Daoy (cell line): Measurements from ENCODE around the gene PLSCR2. TPM values are rescaled to one million over a fixed set of nuclear protein-coding genes. Genes with fewer than 3 reads are reported as not detected.
"Not testable (repeated sequence)": the region's sequence is repeated elsewhere in the genome, so short reads cannot be mapped to it uniquely, and the experiment has no call there.

Experiments
- DNase-seq: peaks from one replicate; pipeline ENCODE4 v3.0.0-alpha.2; 2015; ENCODE audit warnings: low read depth
- total RNA-seq: library from RNA; depleted of rRNA; stranded (reverse); fragments of >200 nt; shearing (Covaris generic); gene quantifications from 2 replicates; pipeline ENCODE4 v1.2.3, GENCODE V29; 2014; rRNA removed

The PLSCR2 gene, protein sequence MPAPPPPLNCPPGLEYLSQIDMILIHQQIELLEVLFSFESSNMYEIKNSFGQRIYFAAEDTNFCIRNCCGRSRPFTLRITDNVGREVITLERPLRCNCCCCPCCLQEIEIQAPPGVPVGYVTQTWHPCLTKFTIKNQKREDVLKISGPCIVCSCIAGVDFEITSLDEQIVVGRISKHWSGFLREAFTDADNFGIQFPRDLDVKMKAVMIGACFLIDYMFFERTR
- not detected in 2 replicates for total RNA-seq

DNA sequence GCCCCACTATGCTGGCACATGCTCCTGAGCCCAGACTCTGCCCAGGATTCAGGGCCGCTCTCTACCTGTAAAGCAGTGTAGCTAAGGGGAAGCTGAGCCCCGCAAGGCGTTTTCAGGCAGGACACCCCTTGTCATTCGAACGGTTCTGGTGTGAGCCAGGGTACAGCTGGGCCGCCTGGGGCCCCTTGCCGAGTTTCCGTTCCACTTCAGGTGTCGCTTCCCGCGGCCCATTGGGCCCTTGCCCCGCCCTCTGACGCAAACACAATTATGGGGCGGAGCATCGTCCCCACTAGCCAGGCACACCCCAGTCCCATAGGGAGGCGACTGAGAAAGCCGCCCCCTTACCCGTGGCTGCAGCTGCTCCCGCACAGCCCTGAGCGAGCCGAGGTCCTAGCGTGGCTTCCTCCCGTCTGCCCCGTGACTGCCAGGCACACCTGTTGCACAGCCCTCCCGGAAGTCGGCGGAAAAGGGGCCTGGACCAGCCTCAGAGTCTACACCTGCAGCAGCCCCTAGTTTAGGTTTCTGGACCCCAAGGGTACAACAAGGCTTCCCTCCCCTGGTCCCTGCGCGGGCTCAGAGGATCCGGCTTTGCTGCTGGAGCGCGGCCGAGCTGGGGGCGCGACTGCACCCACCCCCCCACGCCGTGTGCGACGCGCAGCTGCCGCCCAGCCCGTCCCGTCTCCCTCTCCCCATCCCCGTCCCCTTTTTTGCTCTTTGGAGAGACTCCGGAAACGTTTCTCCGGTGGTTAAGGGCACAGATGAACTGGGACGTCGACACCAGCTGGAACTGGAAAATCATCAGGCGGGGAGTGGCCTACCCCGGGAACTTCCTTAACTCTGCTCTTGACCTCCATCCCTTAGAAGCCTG, at the start of gene PLSCR2:
Gene PLSCR2, minus strand, starts transcription at position 412 of the 868 bp plus-strand sequence. CDS start 9,657 bp downstream, outside the sequence.
- DNase-seq, result peak; percentile 13

DNA sequence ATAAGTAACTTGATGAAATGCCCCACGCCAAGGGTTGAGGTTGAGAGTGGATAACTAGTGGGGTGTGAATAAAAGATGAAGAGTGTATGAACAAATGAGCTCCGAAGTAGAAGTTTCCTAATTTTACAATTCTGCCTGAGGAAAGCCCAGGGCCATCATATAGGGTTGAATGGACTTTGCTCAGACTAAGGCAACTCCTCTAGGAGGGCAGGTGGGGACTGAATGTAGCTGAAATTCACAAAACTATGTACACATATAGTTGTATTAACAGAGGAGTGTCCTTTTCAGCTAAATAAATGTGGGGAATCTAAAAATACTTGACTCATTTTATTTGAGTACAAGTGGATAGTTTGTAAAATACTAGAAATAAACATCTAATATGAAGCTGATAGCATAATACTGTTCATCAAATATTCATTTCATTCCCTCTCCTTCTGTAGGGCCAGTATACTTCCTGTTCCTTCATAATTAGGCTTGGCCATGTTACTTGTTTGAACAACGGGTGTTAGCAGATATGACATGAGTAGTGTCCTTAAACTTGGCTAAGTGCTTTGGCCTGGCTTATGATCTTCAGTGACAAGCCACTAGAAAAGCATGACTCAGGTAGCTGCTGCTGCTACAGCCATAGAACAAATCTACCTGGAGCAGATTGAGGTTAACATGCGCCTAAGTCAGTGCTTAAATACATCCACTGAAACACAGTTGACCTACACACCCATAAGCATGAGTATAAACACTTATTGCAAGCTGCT, 48.5 kb upstream of the PLSCR2 start:
- no peak for DNase-seq

DNA sequence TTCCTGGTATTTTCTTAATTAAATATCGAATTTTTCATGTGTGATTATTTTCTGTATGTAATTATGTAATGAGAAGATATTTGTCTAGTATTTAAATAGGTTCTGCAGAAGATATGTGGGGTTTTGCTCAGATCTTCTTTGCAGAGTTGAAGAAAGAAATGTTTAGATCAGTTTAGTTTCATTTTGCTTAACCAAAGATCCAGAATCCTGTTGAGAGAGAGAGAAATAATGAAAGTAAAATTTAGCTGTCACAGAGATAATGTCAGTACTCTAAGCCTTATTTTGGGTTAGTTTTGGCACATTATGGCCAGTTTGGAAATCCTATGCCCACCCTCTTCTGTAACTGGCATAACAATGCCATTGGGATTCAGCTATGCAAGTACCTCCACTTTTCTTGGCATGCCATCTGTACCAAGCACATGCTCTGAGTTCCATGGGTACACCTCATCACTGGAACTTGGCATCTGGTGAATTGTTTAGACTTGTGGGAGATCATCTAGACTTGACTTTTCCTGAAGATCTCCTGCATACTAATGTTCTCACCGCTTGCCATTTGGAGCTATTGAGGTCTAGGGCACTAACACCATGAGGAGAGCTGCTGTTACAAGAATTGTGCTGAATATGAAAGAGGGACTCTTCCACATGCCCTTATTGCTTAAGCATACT, 44.2 kb upstream of the PLSCR2 start:
- no peak for DNase-seq

DNA sequence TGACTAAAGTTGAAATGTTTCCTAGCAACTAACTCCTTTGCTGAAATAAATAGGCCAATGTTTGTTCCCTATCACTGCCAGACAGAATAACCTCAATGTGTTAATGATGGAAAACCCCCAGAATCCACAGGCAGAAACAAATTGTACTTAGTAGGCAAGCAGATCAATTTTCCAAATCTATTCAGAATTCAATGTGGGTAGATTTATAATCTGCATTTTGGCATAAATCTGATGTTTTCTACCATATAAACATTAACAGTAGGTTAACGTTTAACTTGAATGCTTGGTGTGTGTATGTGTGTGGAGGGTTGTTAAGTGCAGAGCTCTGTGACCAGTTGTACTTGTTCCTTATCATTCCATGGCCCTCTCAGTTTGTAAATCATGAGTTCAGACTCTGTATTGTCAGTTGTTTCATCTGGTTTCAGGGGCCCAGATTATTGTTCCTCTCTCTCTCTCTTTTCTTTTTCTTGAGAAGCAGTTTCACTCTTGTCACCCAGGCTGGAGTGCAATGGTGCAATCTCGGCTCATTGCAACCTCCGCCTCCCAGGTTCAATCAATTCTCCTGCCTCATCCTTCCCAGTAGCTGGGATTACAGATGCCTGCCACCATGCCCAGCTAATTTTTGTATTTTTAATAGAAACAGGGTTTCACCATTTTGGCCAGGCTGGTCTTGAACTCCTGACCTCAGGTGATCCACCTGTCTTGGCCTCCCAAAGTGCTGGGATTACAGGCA, 42.2 kb upstream of the PLSCR2 start:
- no peak for DNase-seq

DNA sequence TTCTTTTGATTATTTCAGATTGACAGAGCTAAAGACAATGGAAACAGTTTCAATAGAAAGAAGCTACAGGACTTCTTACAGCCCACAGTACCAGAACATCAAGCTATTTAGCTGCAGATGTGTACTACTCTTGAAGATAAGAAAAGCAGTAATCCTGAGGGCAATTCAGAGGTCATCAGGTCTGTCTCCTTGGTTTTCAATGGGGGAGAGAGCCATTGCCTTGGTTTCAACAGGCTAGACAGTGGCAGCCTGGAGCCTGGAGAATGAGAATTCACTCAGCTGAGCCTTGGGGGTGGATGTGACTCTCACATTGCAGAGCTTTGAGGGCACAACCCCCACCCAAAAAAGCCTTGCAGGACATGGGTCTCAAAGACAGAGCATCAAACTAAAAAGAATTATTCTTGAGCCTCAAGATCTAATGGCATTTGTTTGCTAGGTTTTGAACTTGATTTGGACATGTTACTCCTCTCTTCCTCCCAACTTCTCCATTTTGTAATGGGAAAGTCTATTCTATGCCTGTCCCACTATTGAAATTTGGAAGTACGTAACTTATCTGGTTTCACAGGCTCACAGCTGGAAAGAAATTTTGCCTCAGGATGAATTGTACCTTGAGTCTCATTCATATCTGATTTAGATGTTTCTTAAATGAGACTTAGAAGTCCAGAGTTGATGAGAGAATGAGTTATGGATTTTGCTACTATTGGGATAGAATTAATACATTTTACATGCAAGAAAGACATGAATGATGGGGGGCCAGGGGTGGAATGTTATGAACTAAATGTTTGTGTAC, 38.2 kb upstream of the PLSCR2 start:
- DNase-seq, result no peak

DNA sequence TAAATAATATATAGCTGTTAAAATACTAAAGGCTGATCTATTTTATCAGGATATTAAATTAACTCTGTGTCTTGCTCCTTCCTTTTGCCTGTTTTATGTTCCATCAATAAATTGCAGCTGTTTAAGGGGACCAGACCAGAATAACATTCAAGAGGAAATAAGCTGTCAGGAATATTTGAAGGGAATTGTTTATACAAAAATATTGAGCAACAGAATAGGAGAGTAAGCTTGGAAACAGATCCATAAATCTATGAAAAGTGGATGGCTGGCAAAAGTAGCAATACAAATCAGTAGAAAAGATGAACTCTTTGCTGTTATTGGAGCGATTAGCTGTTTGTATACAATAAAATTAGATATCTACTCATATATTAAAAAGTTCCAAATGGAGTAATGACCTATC, 36.2 kb upstream of the PLSCR2 start:
- no peak for DNase-seq

DNA sequence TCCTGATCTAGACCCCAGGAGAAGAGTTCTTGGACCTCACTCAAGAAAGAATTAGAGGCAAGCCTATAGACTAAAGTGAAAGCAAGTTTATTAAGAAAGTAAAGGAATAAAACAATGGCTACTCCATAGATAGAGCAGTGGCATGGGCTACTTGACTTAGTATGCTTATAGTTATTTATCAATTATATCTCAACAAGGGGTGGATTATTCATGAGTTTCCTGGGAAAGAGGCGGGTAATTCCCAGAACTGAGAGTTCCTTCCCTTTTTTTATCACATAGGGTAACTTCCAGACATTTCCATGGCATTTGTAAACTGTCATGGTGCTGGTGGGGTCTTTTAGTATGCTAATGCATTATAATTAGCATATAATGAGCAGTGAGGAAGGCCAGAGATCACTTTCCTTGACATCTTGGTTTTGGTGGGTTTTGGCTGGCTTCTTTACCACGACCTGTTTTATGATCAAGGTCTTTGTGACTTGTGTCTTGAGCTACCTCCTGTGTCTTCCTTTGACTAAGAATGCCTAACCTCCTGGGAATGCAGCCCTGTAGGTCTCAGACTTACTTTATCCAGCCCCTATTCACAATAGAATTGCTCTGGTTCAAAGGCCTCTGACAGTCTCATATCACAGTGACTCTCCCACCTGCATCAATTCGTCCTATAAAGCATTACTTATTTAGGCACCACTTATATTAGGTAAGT, 35.3 kb upstream of the PLSCR2 start:
- peak; percentile 13 for DNase-seq

DNA sequence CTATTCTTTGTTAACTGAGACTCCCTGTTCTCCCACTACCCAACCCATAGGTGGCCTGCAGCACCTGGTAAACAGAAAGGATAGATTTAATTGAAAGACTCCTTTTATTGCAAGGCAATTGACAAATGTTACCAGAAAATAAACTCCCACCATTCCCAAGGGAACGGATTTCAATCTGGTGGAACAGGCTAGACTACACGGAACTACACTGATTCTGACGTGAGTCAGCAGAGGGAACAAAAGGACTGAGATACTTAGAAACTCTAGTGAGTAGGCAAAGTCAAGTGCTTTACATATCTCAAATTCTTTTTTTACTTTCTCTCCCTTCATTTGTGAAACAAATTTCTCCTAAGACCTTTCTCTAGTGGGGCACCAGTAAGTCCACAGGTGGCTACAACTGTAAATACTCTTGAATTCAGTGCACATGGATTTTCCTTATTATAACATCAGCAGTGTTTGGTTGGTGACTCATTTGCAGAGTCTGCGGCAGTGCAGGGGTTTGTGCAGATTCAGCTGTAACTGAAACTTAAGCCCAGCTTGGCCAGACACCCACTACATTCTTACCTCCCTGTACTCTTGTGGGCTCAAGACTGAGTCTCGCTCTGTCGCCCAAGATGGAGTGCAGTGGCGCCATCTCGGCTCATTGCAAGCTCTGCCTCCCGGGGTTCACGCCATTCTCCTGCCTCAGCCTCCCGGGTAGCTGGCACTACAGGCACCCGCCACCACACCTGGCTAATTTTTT, 34.3 kb upstream of the PLSCR2 start:
- peak; percentile 93 for DNase-seq

DNA sequence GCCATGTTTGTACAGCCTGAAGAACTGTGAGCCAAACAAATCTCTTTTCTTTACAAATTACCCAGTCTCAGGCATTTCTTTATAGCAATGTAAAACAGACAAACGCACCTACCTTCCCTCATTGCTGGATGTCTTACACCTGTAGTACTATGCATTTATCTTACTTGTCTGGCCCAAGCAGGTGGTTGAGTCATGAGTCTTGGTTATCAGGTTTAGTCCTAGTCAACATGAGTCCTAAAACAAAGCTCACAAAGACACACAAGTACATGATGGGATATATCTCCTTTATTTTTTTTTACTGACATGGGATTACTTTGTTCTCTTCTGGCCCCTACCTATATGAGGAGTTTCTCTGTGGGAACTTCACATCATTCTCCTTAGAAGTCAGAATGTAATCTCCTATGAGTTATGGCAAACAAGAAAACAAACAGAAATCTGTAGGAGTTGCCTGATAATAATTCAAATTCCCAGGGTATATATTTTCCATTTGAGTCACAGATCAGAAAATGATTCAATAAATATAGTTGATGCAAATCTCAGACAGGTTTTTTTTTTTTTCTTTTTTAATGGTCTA, 33.6 kb upstream of the PLSCR2 start:
- no peak for DNase-seq

DNA sequence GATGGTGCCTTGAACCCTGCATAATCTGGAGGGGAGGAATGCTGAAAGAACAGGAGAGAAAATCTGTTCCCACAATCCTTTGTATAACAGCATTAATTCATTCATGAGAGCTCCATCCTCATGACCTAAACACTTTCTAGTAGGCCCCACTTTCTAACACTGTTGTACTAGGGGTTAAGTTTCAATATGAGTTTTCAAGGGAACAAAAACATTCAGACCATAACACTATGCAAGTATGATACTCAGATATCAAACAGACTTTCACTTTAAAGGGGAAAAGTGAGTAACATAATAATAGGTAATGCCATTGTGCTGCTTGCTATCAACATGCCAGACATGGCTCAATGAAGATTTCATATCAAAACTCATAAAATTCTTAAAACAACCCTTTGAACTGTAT, 32.4 kb upstream of the PLSCR2 start:
- no peak for DNase-seq

DNA sequence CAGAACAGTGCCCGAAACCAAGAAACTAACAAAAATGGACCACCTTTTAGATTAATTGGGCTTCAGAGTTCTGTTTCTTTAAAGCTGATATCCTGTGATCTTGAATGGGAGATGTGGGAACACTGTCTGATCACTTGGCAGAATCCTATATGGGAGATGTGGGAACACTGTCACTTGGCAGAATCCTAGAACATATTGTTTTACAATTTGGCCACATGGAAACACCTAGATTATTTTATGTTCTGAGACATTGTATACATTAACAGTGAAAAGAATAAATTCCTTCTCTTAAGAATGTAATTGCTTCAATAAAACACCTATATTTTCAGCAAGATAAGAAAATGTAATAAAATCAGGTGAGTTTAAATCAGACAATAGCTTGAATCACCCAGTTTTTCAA, 30.3 kb upstream of the PLSCR2 start:
- no peak for DNase-seq

DNA sequence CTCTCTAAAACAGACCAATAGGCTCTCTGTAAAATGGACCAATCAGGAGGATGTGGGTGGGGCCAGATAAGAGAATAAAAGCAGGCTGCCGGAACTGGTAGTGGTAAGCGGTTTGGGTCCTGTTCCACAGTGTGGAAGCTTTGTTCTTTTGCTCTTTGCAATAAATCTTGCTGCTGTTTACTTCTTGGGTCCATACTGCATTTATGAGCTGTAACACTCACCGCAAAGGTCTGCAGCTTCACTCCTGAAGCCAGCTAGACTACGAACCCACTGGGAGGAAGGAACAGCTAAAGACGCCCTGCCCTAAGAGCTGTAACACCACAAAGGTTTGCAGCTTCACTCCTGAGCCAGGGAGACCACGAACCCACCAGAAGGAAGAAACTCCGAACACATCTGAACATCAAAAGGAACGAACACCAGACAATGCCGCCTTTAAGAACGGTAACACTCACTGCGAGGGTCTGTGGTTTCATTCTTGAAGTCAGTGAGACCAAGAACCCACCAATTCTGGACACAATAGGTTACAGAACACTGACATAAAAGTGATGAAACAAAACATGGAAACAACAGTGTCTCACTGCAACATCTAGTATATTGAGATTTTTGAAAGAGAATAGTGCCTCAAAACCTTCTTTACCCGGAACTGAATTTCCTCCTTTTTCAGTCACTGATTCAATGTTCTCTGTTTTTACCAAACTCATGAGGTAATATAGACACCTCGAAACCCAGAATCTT, 28.8 kb upstream of the PLSCR2 start:
- DNase-seq, result no peak

DNA sequence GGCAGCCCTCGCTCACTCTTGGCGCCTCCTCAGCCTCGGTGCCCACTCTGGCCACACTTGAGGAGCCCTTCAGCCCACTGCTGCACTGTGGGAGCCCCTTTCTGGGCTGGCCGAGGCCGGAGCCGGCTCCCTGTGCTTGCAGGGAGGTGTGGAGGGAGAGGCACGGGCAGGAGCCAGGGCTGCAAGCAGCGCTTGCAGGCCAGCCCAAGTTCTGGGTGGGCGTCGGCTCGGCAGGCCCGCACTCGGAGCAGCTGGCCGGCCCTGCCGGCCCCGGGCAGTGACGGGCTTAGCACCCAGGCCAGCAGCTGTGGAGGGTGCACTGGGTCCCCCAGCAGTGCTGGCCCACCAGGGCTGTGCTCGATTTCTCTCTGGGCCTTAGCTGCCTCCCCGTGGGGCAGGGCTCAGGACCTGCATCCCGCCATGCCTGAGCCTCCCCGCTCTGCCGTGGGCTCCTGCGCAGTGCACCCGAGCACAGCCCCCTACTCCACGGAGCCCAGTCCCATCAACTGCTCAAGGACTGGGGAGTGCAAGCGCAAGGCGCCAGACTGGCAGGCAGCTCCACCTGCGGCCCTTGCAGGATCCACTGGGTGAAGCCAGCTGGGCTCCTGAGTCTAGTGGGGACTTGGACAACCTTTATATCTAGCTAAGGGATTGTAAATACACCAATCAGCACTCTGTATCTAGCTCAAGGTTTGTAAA, 27.9 kb upstream of the PLSCR2 start:
- DNase-seq, result not testable (repeated sequence)

DNA sequence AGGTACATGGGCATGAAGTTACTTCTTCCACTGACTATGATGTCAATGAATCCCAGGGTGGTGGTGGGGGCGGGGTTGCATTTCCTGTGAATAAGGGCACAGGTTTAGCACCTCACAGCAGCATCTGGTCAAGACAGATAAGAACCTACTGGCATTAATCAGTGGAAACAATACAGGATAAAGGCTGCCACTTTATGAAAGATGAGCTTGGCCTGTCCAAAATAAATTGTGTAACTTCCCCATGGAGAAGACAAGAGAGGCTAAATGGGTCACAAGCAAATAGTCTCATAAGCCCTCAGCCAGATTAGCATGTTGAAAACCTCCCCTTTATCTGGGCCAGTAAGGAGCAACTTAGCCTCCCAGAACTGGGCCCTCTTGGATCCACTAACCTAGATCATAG, 27.4 kb upstream of the PLSCR2 start:
- no peak for DNase-seq

DNA sequence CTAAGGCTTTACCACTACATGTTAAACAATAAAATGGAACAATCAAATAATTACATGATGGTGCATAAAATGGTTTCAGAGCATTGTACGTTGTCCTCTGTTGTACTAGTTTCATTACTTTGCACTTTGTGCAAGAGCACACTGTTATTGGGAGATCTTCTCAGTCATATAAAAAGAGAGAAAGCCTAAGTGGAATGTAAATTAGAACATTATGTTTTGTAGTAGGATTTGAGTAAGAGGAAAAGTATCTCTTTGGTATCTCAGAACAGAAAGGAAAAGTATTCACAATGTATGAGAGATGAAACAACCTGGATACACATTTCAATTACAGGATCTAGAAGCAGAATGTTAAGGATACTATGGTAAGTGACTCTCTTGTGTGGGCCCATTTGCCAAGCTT, 26.9 kb upstream of the PLSCR2 start:
- DNase-seq, result no peak

DNA sequence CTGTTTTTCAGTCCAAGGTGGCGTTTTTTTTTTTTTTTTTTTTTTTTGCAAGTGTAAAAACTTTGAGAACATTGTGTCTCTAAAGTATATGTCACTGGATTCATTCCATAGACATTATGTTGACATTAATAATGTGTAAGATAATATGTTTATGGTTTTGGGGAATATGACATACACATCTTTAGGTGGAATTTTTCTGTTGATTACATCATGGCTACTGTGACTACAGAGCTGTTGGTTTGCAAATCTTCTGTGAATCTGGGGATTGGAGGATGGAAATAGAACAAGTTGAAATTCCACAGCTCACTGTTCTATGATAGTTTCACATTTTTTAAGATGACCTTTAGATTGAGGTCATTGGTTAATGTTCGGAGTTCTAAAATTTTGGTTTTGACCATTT, 24.4 kb upstream of the PLSCR2 start:
- no peak for DNase-seq

DNA sequence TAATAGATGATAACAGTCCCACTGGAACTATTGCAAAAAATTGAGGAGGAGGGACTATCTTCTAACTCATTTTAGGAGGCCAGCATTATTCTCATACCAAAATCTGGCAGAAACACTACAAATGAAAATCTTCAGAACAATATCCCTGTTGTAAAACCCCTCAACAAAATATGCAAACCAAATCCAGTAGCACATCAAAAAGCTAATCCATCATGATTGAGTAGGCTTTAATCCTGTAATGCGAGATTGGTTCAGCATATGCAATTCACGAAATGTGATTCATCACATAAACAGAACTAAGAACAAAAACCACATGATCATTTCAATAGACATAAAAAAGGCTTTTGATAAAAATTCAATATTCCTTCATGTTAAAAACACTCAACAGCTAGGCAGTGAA, 23.9 kb upstream of the PLSCR2 start:
- no peak for DNase-seq
